ENCODE data around the gene RPL34.

RPL34 gene

GRCh38 chr4:108619372-108620100 lies 840 bp upstream of the RPL34 start:
- H3K4me3 ChIP-seq (ENCODE audit: low read depth, low read length), result peak overlapping the region; percentile 96
- no peak for TF ChIP-seq POLR2A (IDR thresholded peaks at IDR 0.05; ENCODE audit: extremely low read depth, insufficient read length)
- TF ChIP-seq CTCF (IDR thresholded peaks at IDR 0.05; ENCODE audit: low read depth, low read length), result no peak
- TF ChIP-seq MYC (IDR thresholded peaks at IDR 0.05; ENCODE audit: low read depth, low read length), result no peak
- no peak for TF ChIP-seq MAX (IDR thresholded peaks at IDR 0.05; ENCODE audit: low read depth, low read length)
- DNase-seq (ENCODE audit: low read depth), result no peak

- no peak for DNase-seq (ENCODE audit: low read depth)
- TF ChIP-seq CTCF (IDR thresholded peaks at IDR 0.05; ENCODE audit: low read depth, low read length) (no peak), MAX (IDR thresholded peaks at IDR 0.05; ENCODE audit: low read depth, low read length) (no peak), MYC (IDR thresholded peaks at IDR 0.05; ENCODE audit: low read depth, low read length) (no peak), POLR2A (IDR thresholded peaks at IDR 0.05; ENCODE audit: extremely low read depth, insufficient read length) (no peak)
- H3K4me3 ChIP-seq (ENCODE audit: low read depth, low read length), result peak overlapping the region; percentile 96
These were observed 843 bp downstream of the RPL34 start for GRCh38 chr4:108620933-108621905.

GRCh38 chr4:108622022-108622421 lies 1.6 kb downstream of the RPL34 start:
- TF ChIP-seq MYC (IDR thresholded peaks at IDR 0.05; ENCODE audit: low read depth, low read length), result no peak
- DNase-seq (ENCODE audit: low read depth), result no peak
- H3K4me3 ChIP-seq (ENCODE audit: low read depth, low read length), result peak overlapping the region; percentile 96

- no peak for DNase-seq (ENCODE audit: low read depth)
- peak overlapping the region; percentile 96 for H3K4me3 ChIP-seq (ENCODE audit: low read depth, low read length)
- TF ChIP-seq MYC (IDR thresholded peaks at IDR 0.05; ENCODE audit: low read depth, low read length) (no peak), MAX (IDR thresholded peaks at IDR 0.05; ENCODE audit: low read depth, low read length) (no peak), CTCF (IDR thresholded peaks at IDR 0.05; ENCODE audit: low read depth, low read length) (no peak), POLR2A (IDR thresholded peaks at IDR 0.05; ENCODE audit: extremely low read depth, insufficient read length) (no peak)
These were observed 2.5 kb downstream of the RPL34 start for GRCh38 chr4:108622828-108623227.

GRCh38 chr4:108624263-108625056 lies 4.1 kb downstream of the RPL34 start:
- H3K4me3 ChIP-seq (ENCODE audit: low read depth, low read length), result peak overlapping the region; percentile 96
- TF ChIP-seq MYC (IDR thresholded peaks at IDR 0.05; ENCODE audit: low read depth, low read length), result no peak
- DNase-seq (ENCODE audit: low read depth), result no peak

- TF ChIP-seq POLR2A (IDR thresholded peaks at IDR 0.05; ENCODE audit: extremely low read depth, insufficient read length) (no peak), MYC (IDR thresholded peaks at IDR 0.05; ENCODE audit: low read depth, low read length) (no peak), CTCF (IDR thresholded peaks at IDR 0.05; ENCODE audit: low read depth, low read length) (no peak), MAX (IDR thresholded peaks at IDR 0.05; ENCODE audit: low read depth, low read length) (no peak)
- DNase-seq (ENCODE audit: low read depth), result no peak
- H3K4me3 ChIP-seq (ENCODE audit: low read depth, low read length), result no peak overlapping the region
These were observed 5.7 kb downstream of the RPL34 start for GRCh38 chr4:108626056-108626455.
